CD14-positive monocyte (primary cell): Measurements from ENCODE around the gene KIF3C. TPM values are rescaled to one million over a fixed set of nuclear protein-coding genes. Genes with fewer than 3 reads are reported as not detected.

ENCODE experiments used
- DNase-seq, 3 donors: peaks; one replicate each; pipeline ENCODE4 v3.0.0-alpha.2; 2011 to 2022
- H2AFZ ChIP-seq: 2 replicates; pipeline ENCODE4 v1.6.0; 2012; ENCODE audit warnings: mild to moderate bottlenecking, low read depth, low read length, inconsistent platforms; ENCODE audit not compliant: insufficient read depth, poor library complexity, severe bottlenecking
- H3K27ac ChIP-seq, 2 donors: 1 replicate in 1 of 2; 2 replicates in 1 of 2; pipeline ENCODE4 v1.5.1; 2012 to 2013; ENCODE audit warnings: low read length in 2 of 2, control low read depth in 1 of 2, inconsistent platforms in 1 of 2, low read depth in 1 of 2, mild to moderate bottlenecking in 1 of 2
- H3K27me3 ChIP-seq, 2 donors: one replicate each; pipeline versions ENCODE4 v1.6.0 to v1.6.1; 2011 to 2013; ENCODE audit warnings: low read length in 2 of 2; ENCODE audit not compliant: control insufficient read depth in 2 of 2, insufficient read depth in 2 of 2
- H3K36me3 ChIP-seq, 2 donors: replicated peaks in 1 of 2; 1 replicate in 1 of 2; 2 replicates in 1 of 2; pipeline versions ENCODE4 v1.5.1 to v1.6.1; 2012 to 2013; ENCODE audit warnings: low read length in 2 of 2, control low read depth in 1 of 2, inconsistent platforms in 1 of 2, mild to moderate bottlenecking in 1 of 2; ENCODE audit not compliant: insufficient read depth in 2 of 2, control insufficient read depth in 1 of 2
- H3K4me1 ChIP-seq, 2 donors: 1 replicate in 1 of 2; 2 replicates in 1 of 2; pipeline versions ENCODE4 v1.5.1 to v1.6.1; 2012 to 2013; ENCODE audit warnings: low read length in 2 of 2, control low read depth in 1 of 2, inconsistent platforms in 1 of 2, mild to moderate bottlenecking in 1 of 2, moderate library complexity in 1 of 2; ENCODE audit not compliant: insufficient read depth in 2 of 2, control insufficient read depth in 1 of 2
- H3K4me2 ChIP-seq: replicated peaks from 2 replicates; pipeline ENCODE3; 2012; ENCODE audit warnings: low read length, moderate library complexity, mild to moderate bottlenecking; ENCODE audit not compliant: poor library complexity, severe bottlenecking; ENCODE audit errors: extremely low read depth
- H3K4me3 ChIP-seq, 3 experiments: fragments of 200-600 bp in 1 of 3; sonication (generic) in 1 of 3; replicated peaks in 1 of 3; 1 replicate in 2 of 3; 2 replicates in 1 of 3; pipeline ENCODE4 v1.5.1; 2011 to 2013; ENCODE audit warnings: low read length in 3 of 3, mild to moderate bottlenecking in 3 of 3, control low read depth in 2 of 3, low read depth in 2 of 3, inconsistent platforms in 1 of 3, moderate library complexity in 1 of 3
- H3K79me2 ChIP-seq: 2 replicates; pipeline ENCODE4 v1.6.0; 2012; ENCODE audit warnings: mild to moderate bottlenecking, control low read depth, inconsistent platforms, low read length, moderate library complexity; ENCODE audit not compliant: insufficient read depth
- H3K9ac ChIP-seq: 2 replicates; pipeline ENCODE4 v1.6.0; 2017; ENCODE audit warnings: low read length, mild to moderate bottlenecking; ENCODE audit not compliant: insufficient read depth, poor library complexity, severe bottlenecking
- H3K9me3 ChIP-seq, 2 donors: replicated peaks in 1 of 2; 1 replicate in 1 of 2; 2 replicates in 1 of 2; pipeline versions ENCODE4 v1.5.1 to v1.6.1; 2012 to 2013; ENCODE audit warnings: low read length in 2 of 2, control low read depth in 1 of 2; ENCODE audit not compliant: control insufficient read depth in 1 of 2, insufficient read depth in 1 of 2
- H4K20me1 ChIP-seq: 2 replicates; pipeline ENCODE4 v1.6.0; 2012; ENCODE audit warnings: mild to moderate bottlenecking, low read length, control low read depth, moderate library complexity; ENCODE audit not compliant: insufficient read depth
- H3K27ac Mint-ChIP-seq, 7 donors: one replicate each; pipeline ENCODE4 v1.8.0; 2020; ENCODE audit warnings: mild to moderate bottlenecking in 7 of 7, mixed read lengths in 7 of 7, moderate library complexity in 6 of 7, inconsistent platforms in 2 of 7
- H3K27me3 Mint-ChIP-seq, 3 donors: one replicate each; pipeline ENCODE4 v1.8.0; 2021 to 2022; ENCODE audit warnings: low read depth in 3 of 3, mild to moderate bottlenecking in 3 of 3, mixed read lengths in 3 of 3, moderate library complexity in 3 of 3, inconsistent platforms in 1 of 3
- H3K36me3 Mint-ChIP-seq, 2 donors: one replicate each; pipeline ENCODE4 v1.8.0; 2020; ENCODE audit warnings: mixed read lengths in 2 of 2, inconsistent platforms in 1 of 2, mild to moderate bottlenecking in 1 of 2
- H3K4me1 Mint-ChIP-seq: one replicate; pipeline ENCODE4 v1.8.0; 2020; ENCODE audit warnings: mild to moderate bottlenecking, mixed read lengths
- H3K4me3 Mint-ChIP-seq, 2 donors: one replicate each; pipeline ENCODE4 v1.8.0; 2020; ENCODE audit warnings: mild to moderate bottlenecking in 2 of 2, mixed read lengths in 2 of 2, moderate library complexity in 1 of 2
- H3K9me3 Mint-ChIP-seq, 7 donors: one replicate each; pipeline ENCODE4 v1.8.0; 2020 to 2022; ENCODE audit warnings: mixed read lengths in 7 of 7, mild to moderate bottlenecking in 6 of 7, moderate library complexity in 6 of 7, inconsistent platforms in 2 of 7
- CTCF ChIP-seq: fragments of 200-600 bp; IDR thresholded peaks from one replicate; pipeline ENCODE4 v1.8.0; 2022; ENCODE audit warnings: antibody characterized with exemption, mild to moderate bottlenecking
- WGBS: methylation state at CpG from one replicate; pipeline ENCODE4 v1.1.5; 2013; ENCODE audit warnings: missing lambda C conversion rate; ENCODE audit not compliant: insufficient coverage; 5-methylcytosine and 5-hydroxymethylcytosine counted together
- intact Hi-C, 2 donors: fragments of 100-400 bp; cut with micrococcal nuclease; formaldehyde crosslinking; loops; one replicate each; pipeline versions ENCODE4 v1.15.0 to v1.15.1; 2023
- polyA plus RNA-seq, 3 donors: library from polyadenylated mRNA; depleted of rRNA in 1 of 3; unstranded in 2 of 3; stranded (reverse) in 1 of 3; fragments of 300-500 nt in 2 of 3; fragments of >200 nt in 1 of 3; fragmentation: Illumina TruSeq in 2 of 3; gene quantifications; 1 replicate in 2 of 3; 2 replicates in 1 of 3; pipeline ENCODE4 v1.2.3, GENCODE V29; 2012 to 2021

Gene KIF3C
- polyA plus RNA-seq, 3 donors = 0.28 to 0.97 (median 0.47) TPM

DNA sequence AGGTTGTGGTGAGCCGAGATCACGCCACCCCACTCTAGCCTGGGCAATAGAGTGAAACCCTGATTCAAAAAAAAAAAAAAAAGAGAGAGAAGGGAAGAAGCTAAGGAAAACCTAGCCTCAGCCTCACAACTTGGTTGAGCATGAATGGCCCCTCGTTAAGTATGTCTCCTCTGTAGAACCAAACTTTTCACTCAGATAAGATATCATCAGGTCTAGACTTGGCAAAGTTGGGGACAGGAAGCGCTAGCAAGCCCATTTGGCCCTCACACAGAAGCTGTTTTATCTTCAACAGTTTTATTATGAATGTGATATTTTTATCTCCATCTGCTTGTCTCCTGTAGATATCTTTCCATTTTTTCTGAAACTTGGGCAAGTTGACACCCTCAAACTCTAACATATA lies 100.5 kb downstream of the KIF3C start:
- no peak overlapping the region for H3K4me2 ChIP-seq
- Mint-ChIP-seq H3K4me1 (peaks cover 11% of the 10 kb centered on the region), H3K4me3 (no peak overlapping the region), H3K27ac (no peak overlapping the region), H3K36me3 (no peaks in the 10 kb centered on the region), H3K9me3 (no peaks in the 10 kb centered on the region), H3K27me3 (no peaks in the 10 kb centered on the region)
- intact Hi-C loops = no loop called here
- no peak for TF ChIP-seq CTCF
- peaks cover 9 to 13% of the 10 kb centered on the region in 2 donors for H3K4me1 ChIP-seq
- peaks cover 6% of the 10 kb centered on the region for H4K20me1 ChIP-seq
- no peaks in the 10 kb centered on the region for H3K36me3 ChIP-seq
- 100% methylated on average over 2 of the region's 4 CpGs for WGBS
- no peaks in the 10 kb centered on the region for H3K9me3 ChIP-seq
- no peak for DNase-seq
- H3K27ac ChIP-seq = no peak overlapping the region
- no peak overlapping the region for H3K9ac ChIP-seq
- H2AFZ ChIP-seq = no peak overlapping the region
- no peak overlapping the region for H3K4me3 ChIP-seq
- no peaks in the 10 kb centered on the region for H3K27me3 ChIP-seq
- peaks cover 13% of the 10 kb centered on the region for H3K79me2 ChIP-seq

GRCh38 chr2:25879133-25879730 lies 103.1 kb downstream of the KIF3C start:
- Histone ChIP-seq H3K36me3 (peaks cover 2 to 8% of the 10 kb centered on the region in 2 donors), H3K79me2 (peaks cover 38% of the 10 kb centered on the region), H2AFZ (peak overlapping the region; percentile 89), H3K9ac (no peak overlapping the region), H3K4me3 (peak overlapping the region in 2 of 3 experiments; percentile 47 to 87), H3K9me3 (no peaks in the 10 kb centered on the region), H4K20me1 (peaks cover 32% of the 10 kb centered on the region), H3K27ac (peak overlapping the region in 1 of 2 donors; percentile 95), H3K4me1 (peaks cover 14 to 26% of the 10 kb centered on the region in 2 donors), H3K4me2 (peak overlapping the region; percentile 76), H3K27me3 (no peaks in the 10 kb centered on the region)
- intact Hi-C loops = loop anchor here in 1 of 2 donors (10.0 kb wide), 1 partner anchor 906 kb away; the partner anchor contains the start of gene CENPA
- DNase-seq = no peak
- TF ChIP-seq CTCF = no peak
- Mint-ChIP-seq H3K9me3 (peaks cover 0 to 2% (median 0%) of the 10 kb centered on the region in 7 donors), H3K4me1 (peaks cover 25% of the 10 kb centered on the region), H3K27me3 (no peaks in the 10 kb centered on the region), H3K4me3 (peak overlapping the region in 1 of 2 donors; percentile 97), H3K36me3 (peaks cover 8% of the 10 kb centered on the region in 2 donors), H3K27ac (peak overlapping the region in 5 of 7 donors; percentile 92 to 97 (median 96))
- WGBS = no CpG with 5 or more reads among the region's 5 CpGs
